ENCODE measurements around the gene BTBD10. TPM values are rescaled to one million over a fixed set of nuclear protein-coding genes. Genes with fewer than 3 reads are reported as not detected.
A peak's percentile ranks its signal among the peaks of the same experiment; 100 is the strongest.

Gene BTBD10
- total and polyA plus RNA-seq, 4 donors, result 3.7 to 12.7 (median 8.8) TPM

DNA sequence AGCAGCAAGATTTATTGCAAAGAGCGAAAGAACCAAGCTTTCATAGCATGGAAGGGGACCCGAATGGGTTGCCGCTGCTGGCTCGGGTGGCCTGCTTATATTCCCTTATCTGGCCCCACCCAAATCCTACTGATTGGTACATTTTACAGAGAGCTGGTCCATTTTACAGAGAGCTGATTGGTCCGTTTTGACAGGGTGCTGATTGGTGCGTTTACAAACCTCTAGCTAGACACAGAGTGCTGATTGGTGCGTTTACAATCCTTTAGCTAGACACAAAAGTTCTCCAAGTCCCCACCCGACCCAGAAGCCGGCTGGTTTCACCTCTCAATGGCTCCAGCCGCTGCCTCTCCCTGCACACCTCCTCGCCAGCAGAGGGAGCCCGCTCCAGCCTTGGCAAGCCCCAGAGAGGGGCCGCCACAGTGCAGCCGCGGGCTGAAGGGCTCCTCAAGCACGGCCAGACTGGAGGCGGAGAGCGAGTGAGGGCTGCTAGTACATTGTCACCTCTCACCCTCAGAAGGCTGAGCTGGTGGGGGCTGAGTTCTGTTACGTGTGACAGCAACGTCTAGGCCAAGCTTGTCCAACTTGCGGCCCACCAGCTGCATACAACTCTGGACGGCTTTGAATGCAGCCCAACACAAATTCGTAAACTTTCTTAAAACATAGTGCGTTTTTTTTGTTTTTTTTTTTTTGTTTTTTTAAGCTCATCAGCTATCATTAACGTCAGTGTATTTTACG, 24.1 kb upstream of the BTBD10 start:
- H3K4me1 ChIP-seq (ENCODE audit: control insufficient read depth in 4 of 4, insufficient read depth in 4 of 4, low read length in 3 of 4), result no peaks in the 10 kb centered on the region
- no peaks in the 10 kb centered on the region for H3K36me3 ChIP-seq (ENCODE audit: control insufficient read depth in 4 of 4, insufficient read depth in 3 of 4, low read depth in 1 of 4, low read length in 3 of 4)
- H3K9ac ChIP-seq (ENCODE audit: low read depth in 1 of 2, low read length in 2 of 2), result no peak overlapping the region
- WGBS, result 42% methylated on average over 26 of the region's 26 CpGs
- no peaks in the 10 kb centered on the region for H3K27me3 ChIP-seq (ENCODE audit: control insufficient read depth in 4 of 4, insufficient read depth in 4 of 4, low read length in 3 of 4)
- TF ChIP-seq RAD21 (IDR thresholded peaks at IDR 0.05), result peak; percentile 47 to 63
- no peak for TF ChIP-seq GABPA (IDR thresholded peaks at IDR 0.05 in 1 of 2, conservative IDR thresholded peaks at IDR 0.05 in 1 of 2)
- TF ChIP-seq EGR1 (IDR thresholded peaks at IDR 0.05; ENCODE audit: low read depth in 2 of 2), result no peak
- TF ChIP-seq, protein P1, sequence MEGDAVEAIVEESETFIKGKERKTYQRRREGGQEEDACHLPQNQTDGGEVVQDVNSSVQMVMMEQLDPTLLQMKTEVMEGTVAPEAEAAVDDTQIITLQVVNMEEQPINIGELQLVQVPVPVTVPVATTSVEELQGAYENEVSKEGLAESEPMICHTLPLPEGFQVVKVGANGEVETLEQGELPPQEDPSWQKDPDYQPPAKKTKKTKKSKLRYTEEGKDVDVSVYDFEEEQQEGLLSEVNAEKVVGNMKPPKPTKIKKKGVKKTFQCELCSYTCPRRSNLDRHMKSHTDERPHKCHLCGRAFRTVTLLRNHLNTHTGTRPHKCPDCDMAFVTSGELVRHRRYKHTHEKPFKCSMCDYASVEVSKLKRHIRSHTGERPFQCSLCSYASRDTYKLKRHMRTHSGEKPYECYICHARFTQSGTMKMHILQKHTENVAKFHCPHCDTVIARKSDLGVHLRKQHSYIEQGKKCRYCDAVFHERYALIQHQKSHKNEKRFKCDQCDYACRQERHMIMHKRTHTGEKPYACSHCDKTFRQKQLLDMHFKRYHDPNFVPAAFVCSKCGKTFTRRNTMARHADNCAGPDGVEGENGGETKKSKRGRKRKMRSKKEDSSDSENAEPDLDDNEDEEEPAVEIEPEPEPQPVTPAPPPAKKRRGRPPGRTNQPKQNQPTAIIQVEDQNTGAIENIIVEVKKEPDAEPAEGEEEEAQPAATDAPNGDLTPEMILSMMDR (IDR thresholded peaks at IDR 0.05; ENCODE audit: low read depth, low read length, missing input control), result peak; percentile 42
- no peak for TF ChIP-seq HNF4A (conservative IDR thresholded peaks at IDR 0.05)
- H3K4me3 ChIP-seq (ENCODE audit: low read depth in 1 of 3, low read length in 3 of 3), result peak overlapping the region in 1 of 3 donors; percentile 44
- DNase-seq (ENCODE audit: low spot score), result no peak
- no peak overlapping the region for H3K27ac ChIP-seq (ENCODE audit: low read depth in 1 of 2, low read length in 2 of 2)
- no peaks in the 10 kb centered on the region for H3K9me3 ChIP-seq (ENCODE audit: control insufficient read depth in 4 of 4, low read length in 3 of 4)

- TF ChIP-seq SP1 (IDR thresholded peaks at IDR 0.05) (no peak), ATF3 (IDR thresholded peaks at IDR 0.05) (no peak), NR2F2 (IDR thresholded peaks at IDR 0.05) (no peak), GABPA (IDR thresholded peaks at IDR 0.05 in 1 of 2, conservative IDR thresholded peaks at IDR 0.05 in 1 of 2) (no peak), FOXA1 (IDR thresholded peaks at IDR 0.05) (no peak), HNF4A (conservative IDR thresholded peaks at IDR 0.05) (no peak), TAF1 (conservative IDR thresholded peaks at IDR 0.05) (no peak), EGR1 (IDR thresholded peaks at IDR 0.05; ENCODE audit: low read depth in 2 of 2) (no peak), RXRA (IDR thresholded peaks at IDR 0.05) (no peak), JUND (IDR thresholded peaks at IDR 0.05) (no peak), FOXA2 (IDR thresholded peaks at IDR 0.05) (no peak), HNF4G (IDR thresholded peaks at IDR 0.05) (no peak), RAD21 (IDR thresholded peaks at IDR 0.05) (no peak), YY1 (IDR thresholded peaks at IDR 0.05) (no peak)
- TF ChIP-seq, protein P2, sequence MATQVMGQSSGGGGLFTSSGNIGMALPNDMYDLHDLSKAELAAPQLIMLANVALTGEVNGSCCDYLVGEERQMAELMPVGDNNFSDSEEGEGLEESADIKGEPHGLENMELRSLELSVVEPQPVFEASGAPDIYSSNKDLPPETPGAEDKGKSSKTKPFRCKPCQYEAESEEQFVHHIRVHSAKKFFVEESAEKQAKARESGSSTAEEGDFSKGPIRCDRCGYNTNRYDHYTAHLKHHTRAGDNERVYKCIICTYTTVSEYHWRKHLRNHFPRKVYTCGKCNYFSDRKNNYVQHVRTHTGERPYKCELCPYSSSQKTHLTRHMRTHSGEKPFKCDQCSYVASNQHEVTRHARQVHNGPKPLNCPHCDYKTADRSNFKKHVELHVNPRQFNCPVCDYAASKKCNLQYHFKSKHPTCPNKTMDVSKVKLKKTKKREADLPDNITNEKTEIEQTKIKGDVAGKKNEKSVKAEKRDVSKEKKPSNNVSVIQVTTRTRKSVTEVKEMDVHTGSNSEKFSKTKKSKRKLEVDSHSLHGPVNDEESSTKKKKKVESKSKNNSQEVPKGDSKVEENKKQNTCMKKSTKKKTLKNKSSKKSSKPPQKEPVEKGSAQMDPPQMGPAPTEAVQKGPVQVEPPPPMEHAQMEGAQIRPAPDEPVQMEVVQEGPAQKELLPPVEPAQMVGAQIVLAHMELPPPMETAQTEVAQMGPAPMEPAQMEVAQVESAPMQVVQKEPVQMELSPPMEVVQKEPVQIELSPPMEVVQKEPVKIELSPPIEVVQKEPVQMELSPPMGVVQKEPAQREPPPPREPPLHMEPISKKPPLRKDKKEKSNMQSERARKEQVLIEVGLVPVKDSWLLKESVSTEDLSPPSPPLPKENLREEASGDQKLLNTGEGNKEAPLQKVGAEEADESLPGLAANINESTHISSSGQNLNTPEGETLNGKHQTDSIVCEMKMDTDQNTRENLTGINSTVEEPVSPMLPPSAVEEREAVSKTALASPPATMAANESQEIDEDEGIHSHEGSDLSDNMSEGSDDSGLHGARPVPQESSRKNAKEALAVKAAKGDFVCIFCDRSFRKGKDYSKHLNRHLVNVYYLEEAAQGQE (IDR thresholded peaks at IDR 0.05), result no peak
- TF ChIP-seq, protein P3, sequence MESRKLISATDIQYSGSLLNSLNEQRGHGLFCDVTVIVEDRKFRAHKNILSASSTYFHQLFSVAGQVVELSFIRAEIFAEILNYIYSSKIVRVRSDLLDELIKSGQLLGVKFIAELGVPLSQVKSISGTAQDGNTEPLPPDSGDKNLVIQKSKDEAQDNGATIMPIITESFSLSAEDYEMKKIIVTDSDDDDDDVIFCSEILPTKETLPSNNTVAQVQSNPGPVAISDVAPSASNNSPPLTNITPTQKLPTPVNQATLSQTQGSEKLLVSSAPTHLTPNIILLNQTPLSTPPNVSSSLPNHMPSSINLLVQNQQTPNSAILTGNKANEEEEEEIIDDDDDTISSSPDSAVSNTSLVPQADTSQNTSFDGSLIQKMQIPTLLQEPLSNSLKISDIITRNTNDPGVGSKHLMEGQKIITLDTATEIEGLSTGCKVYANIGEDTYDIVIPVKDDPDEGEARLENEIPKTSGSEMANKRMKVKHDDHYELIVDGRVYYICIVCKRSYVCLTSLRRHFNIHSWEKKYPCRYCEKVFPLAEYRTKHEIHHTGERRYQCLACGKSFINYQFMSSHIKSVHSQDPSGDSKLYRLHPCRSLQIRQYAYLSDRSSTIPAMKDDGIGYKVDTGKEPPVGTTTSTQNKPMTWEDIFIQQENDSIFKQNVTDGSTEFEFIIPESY (IDR thresholded peaks at IDR 0.05), result no peak
- TF ChIP-seq, protein P4, sequence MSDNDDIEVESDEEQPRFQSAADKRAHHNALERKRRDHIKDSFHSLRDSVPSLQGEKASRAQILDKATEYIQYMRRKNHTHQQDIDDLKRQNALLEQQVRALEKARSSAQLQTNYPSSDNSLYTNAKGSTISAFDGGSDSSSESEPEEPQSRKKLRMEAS (IDR thresholded peaks at IDR 0.05), result no peak
- TF ChIP-seq, protein P1 (IDR thresholded peaks at IDR 0.05; ENCODE audit: low read depth, low read length, missing input control), result no peak
- H3K27ac ChIP-seq (ENCODE audit: low read depth in 1 of 2, low read length in 2 of 2), result no peak overlapping the region
- H3K4me3 ChIP-seq (ENCODE audit: low read depth in 1 of 3, low read length in 3 of 3), result no peak overlapping the region
- H3K9me3 ChIP-seq (ENCODE audit: control insufficient read depth in 4 of 4, low read length in 3 of 4), result no peaks in the 10 kb centered on the region
- H3K36me3 ChIP-seq (ENCODE audit: control insufficient read depth in 4 of 4, insufficient read depth in 3 of 4, low read depth in 1 of 4, low read length in 3 of 4), result no peaks in the 10 kb centered on the region
- H3K27me3 ChIP-seq (ENCODE audit: control insufficient read depth in 4 of 4, insufficient read depth in 4 of 4, low read length in 3 of 4), result no peaks in the 10 kb centered on the region
- H3K9ac ChIP-seq (ENCODE audit: low read depth in 1 of 2, low read length in 2 of 2), result no peak overlapping the region
- peaks cover 0 to 20% (median 9%) of the 10 kb centered on the region in 4 donors for H3K4me1 ChIP-seq (ENCODE audit: control insufficient read depth in 4 of 4, insufficient read depth in 4 of 4, low read length in 3 of 4)
- 76% methylated on average over 9 of the region's 9 CpGs for WGBS
- DNase-seq (ENCODE audit: low spot score), result no peak
Observed at GRCh38 chr11:13480198-13480597, 17.2 kb upstream of the BTBD10 start.
